DMS153 treated with DMSO at 0.1 percent for 48 hours (cell line): Measurements from ENCODE around the gene DIDO1.
A peak's percentile ranks its signal among the peaks of the same experiment; 100 is the strongest.

Experiments used
- DNase-seq: peaks from one replicate; lab custom pipeline; 2025; ENCODE audit not compliant: unreplicated experiment; lab: John Stamatoyannopoulos, UW

Gene DIDO1

GRCh38 chr20:62951896-62952372, 25.6 kb upstream of the DIDO1 start:
- no peak for DNase-seq

GRCh38 chr20:62951143-62951895, 25.0 kb upstream of the DIDO1 start:
- no peak for DNase-seq

GRCh38 chr20:62950741-62951140, 24.4 kb upstream of the DIDO1 start:
- no peak for DNase-seq

GRCh38 chr20:62949962-62950361, 23.7 kb upstream of the DIDO1 start:
- no peak for DNase-seq

- DNase-seq, result no peak
These were observed 23.0 kb upstream of the DIDO1 start for GRCh38 chr20:62949153-62949821.

- no peak for DNase-seq
These were observed 21.4 kb upstream of the DIDO1 start for GRCh38 chr20:62947532-62948300.

- DNase-seq, result no peak
These were observed 20.6 kb upstream of the DIDO1 start for GRCh38 chr20:62946918-62947317.

GRCh38 chr20:62945771-62946339, 19.6 kb upstream of the DIDO1 start:
- DNase-seq, result no peak

GRCh38 chr20:62944746-62945145, 18.4 kb upstream of the DIDO1 start:
- no peak for DNase-seq

- no peak for DNase-seq
These were observed 17.9 kb upstream of the DIDO1 start for GRCh38 chr20:62944184-62944583.

- no peak for DNase-seq
These were observed 17.1 kb upstream of the DIDO1 start for GRCh38 chr20:62943396-62943795.

GRCh38 chr20:62942456-62942855, 16.2 kb upstream of the DIDO1 start:
- DNase-seq, result no peak

GRCh38 chr20:62941792-62942191, 15.5 kb upstream of the DIDO1 start:
- no peak for DNase-seq

- no peak for DNase-seq
These were observed 14.6 kb upstream of the DIDO1 start for GRCh38 chr20:62940875-62941274.

GRCh38 chr20:62938105-62938888, 12.0 kb upstream of the DIDO1 start, which contains the start of gene GID8:
GID8 (plus strand) TSS chr20:62938147; CDS start chr20:62941503, 3,356 bp downstream.
- DNase-seq, result no peak

- peak; percentile 86 for DNase-seq
These were observed 11.2 kb upstream of the DIDO1 start for GRCh38 chr20:62937268-62938104.

- DNase-seq, result no peak
These were observed 9.8 kb upstream of the DIDO1 start for GRCh38 chr20:62935968-62936585.

- no peak for DNase-seq
These were observed 9.1 kb upstream of the DIDO1 start for GRCh38 chr20:62935204-62935967.
